SW480 (cell line): ENCODE results near the gene SKAP1.
A peak's percentile ranks its signal among the peaks of the same experiment; 100 is the strongest.
"Not testable (repeated sequence)": the region's sequence is repeated elsewhere in the genome, so short reads cannot be mapped to it uniquely, and the experiment has no call there.

ENCODE experiments used
- DNase-seq: peaks from one replicate; pipeline ENCODE4 v3.0.0-alpha.2; 2016; ENCODE audit warnings: low spot score

The SKAP1 gene

DNA sequence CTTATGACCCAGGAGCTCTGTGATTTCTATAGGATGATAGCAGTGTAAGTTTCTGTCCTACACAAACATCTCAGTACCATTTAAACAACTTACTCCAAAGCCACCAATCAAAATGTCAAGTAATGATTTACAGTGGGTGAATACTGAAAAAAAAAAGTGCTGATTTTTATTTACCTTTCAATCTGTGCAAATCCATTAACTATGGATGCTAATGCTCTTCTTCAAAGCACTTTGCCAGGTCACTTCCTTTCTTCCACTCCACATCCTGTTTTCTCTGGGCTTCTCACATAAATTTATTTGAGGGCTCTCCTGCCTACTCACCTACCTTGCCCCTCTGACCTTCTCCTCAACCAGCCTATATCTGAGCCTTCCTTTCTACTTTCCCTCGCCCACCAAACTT lies 101.6 kb downstream of the SKAP1 start:
- peak; percentile 80 for DNase-seq

GRCh38 chr17:48326310-48326709 lies 103.7 kb downstream of the SKAP1 start:
- DNase-seq: no peak

GRCh38 chr17:48322060-48322459 lies 108.0 kb downstream of the SKAP1 start:
- no peak for DNase-seq

DNA sequence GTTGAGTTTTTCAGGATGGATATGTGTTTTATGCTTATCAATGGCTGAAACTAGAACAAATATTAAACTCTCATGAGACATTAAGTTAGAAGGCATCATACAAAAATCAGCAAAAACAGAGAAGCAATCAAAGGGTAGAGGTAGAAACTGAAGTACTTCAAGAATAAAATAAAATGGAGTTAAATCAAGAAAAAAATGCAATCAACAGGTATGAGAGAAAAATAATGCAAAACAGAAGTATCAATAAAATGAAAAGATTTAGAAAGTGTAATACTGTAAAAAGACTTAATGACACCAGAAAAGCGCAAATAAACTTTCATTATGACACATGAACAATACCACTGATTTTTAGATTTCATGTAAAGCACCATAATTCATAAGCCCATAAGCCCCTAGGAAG lies 112.3 kb downstream of the SKAP1 start:
- no peak for DNase-seq

DNA sequence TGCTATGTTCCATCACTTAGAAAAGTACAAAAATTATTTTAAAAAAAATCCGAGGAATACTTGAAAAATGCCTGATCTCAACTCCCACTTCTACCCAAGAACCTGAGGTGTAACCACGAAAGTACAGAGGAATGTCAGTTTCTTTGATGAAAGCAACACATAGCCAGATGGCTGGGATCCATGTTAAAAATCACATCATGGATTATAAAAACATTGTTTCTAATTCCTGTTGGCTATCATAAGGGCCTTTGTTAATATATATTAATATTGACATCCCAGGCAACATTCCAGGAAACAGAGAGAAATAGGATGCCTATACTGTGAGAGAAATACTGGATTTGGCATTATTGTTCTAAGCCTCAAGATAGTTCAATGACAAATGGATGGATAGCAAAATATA lies 115.3 kb downstream of the SKAP1 start:
- no peak for DNase-seq

GRCh38 chr17:48313096-48313755 lies 116.8 kb downstream of the SKAP1 start:
- no peak for DNase-seq

- no peak for DNase-seq
These were observed 118.7 kb downstream of the SKAP1 start for GRCh38 chr17:48311324-48311723.

DNA sequence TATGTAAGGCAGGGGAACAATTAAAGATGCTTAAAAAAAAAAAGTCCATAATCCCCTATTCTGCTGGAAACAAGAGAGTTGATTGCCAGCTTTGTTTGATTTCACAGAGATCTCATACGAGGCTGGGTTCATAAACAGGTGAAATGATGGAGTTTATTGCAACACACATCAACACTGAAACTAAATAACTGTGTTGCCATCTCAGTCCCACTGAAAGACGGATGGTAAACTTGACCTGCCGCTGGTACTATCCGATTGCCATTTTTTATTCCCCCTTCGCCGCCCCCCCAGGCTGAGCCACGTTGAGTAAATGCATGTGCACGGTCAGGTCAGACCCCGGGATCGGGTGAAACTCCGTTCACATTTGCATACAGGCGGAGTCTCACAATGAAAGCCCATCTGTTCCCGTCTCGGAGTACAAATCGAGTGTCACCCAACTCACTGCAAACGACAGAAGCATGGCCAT lies 119.2 kb downstream of the SKAP1 start:
- peak; percentile 79 for DNase-seq

DNA sequence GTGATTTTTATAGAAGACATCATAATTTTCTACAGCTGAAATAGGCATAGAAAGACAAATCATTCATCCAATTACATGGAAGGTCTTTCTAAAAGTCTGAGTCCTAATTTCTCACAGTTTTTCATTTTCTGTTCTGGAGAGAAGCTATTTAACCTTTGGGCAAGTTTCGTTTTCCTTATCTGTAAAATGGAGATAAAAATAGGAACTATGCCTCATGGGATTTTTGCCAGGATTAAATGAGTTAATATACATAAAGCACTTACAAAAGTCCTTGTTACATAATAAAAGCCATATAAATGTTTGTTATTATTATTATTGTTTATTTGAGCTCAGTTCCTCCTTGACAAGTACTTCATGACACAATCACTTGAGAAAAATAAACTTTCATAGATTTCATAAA lies 121.4 kb downstream of the SKAP1 start:
- no peak for DNase-seq

- DNase-seq: peak; percentile 72
These were observed 122.1 kb downstream of the SKAP1 start for GRCh38 chr17:48307814-48308411.

- DNase-seq: no peak
These were observed 122.8 kb downstream of the SKAP1 start for GRCh38 chr17:48307255-48307654.

GRCh38 chr17:48301002-48301401 lies 129.0 kb downstream of the SKAP1 start:
- no peak for DNase-seq

- no peak for DNase-seq
These were observed 130.3 kb downstream of the SKAP1 start for GRCh38 chr17:48299760-48300159.

GRCh38 chr17:48297825-48298224 lies 132.2 kb downstream of the SKAP1 start:
- no peak for DNase-seq

- DNase-seq: no peak
These were observed 133.6 kb downstream of the SKAP1 start for GRCh38 chr17:48296453-48296852.

GRCh38 chr17:48295362-48296288 lies 134.4 kb downstream of the SKAP1 start:
- no peak for DNase-seq

GRCh38 chr17:48294806-48295361 lies 135.1 kb downstream of the SKAP1 start:
- DNase-seq: no peak

DNA sequence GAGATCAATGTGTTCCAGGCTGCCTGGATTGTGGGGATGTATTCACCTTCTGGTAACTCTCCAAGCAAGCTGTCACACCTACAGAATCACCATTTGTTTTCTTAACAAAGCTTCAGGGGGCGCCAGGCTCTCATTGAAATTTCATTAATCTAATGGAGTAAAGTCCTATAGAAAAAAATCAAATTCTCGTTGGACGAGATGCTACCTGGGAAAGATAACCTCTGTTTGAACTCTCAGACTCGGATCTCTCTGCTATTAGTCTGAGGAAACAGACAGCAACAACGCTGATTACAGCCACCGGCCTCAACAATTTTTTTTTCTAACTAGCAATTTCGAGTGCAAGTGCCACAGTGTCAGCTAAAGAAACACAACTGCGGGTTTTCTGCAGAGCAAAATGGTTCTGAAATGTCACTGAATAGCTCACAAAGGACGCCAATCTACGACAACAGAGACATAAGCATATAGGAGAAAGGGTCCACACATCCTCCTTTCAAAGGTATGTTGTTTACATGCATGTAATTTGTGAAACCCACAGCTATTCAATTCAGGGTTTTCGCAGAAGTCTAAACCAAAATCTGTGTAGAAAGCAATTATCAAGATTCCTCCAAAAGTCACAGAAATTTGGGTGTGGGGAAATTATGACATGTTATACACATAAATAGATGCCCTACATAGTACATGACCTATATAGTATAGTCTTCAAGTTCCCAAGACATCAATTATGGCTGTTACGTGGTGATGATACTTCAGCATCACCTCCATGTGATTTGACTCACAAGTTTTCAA lies 135.8 kb downstream of the SKAP1 start:
- DNase-seq: peak; percentile 35

GRCh38 chr17:48293319-48294019 lies 136.5 kb downstream of the SKAP1 start:
- no peak for DNase-seq

- DNase-seq: no peak
These were observed 139.6 kb downstream of the SKAP1 start for GRCh38 chr17:48290378-48290777.

GRCh38 chr17:48286917-48287316 lies 143.1 kb downstream of the SKAP1 start:
- not testable (repeated sequence) for DNase-seq
